ENCODE results near the gene NSUN3.

- TF ChIP-seq TAF1 (IDR thresholded peaks at IDR 0.05; ENCODE audit: borderline replicate concordance, low read depth, low read length) (no peak), POLR2A (IDR thresholded peaks at IDR 0.05; ENCODE audit: low read depth, low read length) (no peak)
Observed at GRCh38 chr3:94172695-94173310, 109.9 kb downstream of the NSUN3 start.
